Testis (tissue), 2 donors: ENCODE results near the gene TIAM2.

Experiments used
- POLR2A ChIP-seq: fragments of 450-650 bp; IDR thresholded peaks from one replicate; pipeline ENCODE4 v1.6.1; 2017; ENCODE audit warnings: antibody characterized with exemption, mild to moderate bottlenecking, moderate library complexity
- TF ChIP-seq, protein P1 (sequence below), 3 experiments: fragments of 450-650 bp in 2 of 3; fragments of 200-600 bp in 1 of 3; sonication (generic) in 1 of 3; IDR thresholded peaks; one replicate each; pipeline ENCODE4 v1.5.1; 2016 to 2019; ENCODE audit warnings: antibody characterized with exemption in 3 of 3, mild to moderate bottlenecking in 2 of 3, moderate library complexity in 1 of 3

DNA sequence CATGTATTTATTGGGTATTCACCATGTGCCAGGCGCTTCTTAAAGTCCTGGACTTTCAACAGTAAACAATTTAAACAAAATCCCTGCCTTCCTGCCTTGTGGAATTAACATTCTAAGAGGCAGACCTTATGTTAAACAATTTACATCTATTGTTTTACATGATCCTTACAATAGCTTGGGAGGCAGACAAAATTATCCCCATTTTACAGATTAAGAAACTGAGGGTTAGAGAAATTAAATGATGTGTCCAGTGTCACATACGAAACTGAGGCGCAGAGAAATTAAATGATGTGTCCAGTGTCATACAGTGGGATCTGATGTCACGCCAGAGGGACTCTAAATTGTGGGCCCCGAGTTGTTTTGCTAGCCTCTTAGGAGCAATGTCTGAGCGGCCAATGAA lies 105.5 kb downstream of the TIAM2 start:
- TF ChIP-seq, protein P1, sequence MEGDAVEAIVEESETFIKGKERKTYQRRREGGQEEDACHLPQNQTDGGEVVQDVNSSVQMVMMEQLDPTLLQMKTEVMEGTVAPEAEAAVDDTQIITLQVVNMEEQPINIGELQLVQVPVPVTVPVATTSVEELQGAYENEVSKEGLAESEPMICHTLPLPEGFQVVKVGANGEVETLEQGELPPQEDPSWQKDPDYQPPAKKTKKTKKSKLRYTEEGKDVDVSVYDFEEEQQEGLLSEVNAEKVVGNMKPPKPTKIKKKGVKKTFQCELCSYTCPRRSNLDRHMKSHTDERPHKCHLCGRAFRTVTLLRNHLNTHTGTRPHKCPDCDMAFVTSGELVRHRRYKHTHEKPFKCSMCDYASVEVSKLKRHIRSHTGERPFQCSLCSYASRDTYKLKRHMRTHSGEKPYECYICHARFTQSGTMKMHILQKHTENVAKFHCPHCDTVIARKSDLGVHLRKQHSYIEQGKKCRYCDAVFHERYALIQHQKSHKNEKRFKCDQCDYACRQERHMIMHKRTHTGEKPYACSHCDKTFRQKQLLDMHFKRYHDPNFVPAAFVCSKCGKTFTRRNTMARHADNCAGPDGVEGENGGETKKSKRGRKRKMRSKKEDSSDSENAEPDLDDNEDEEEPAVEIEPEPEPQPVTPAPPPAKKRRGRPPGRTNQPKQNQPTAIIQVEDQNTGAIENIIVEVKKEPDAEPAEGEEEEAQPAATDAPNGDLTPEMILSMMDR (IDR thresholded peaks at IDR 0.05): no peak
- no peak for TF ChIP-seq POLR2A
